IPS DF 19.7 (cell line): ENCODE results near the gene C1QTNF3.
"Not testable (repeated sequence)": the region's sequence is repeated elsewhere in the genome, so short reads cannot be mapped to it uniquely, and the experiment has no call there.

Experiments used
- DNase-seq: peaks from one replicate; pipeline ENCODE4 v3.0.0-alpha.2; 2013; ENCODE audit warnings: low read depth, low spot score

C1QTNF3 gene

GRCh38 chr5:34022121-34022705 is 20.8 kb downstream of the C1QTNF3 start:
- DNase-seq = no peak

GRCh38 chr5:34021334-34021733 is 21.7 kb downstream of the C1QTNF3 start:
- DNase-seq = no peak

GRCh38 chr5:34020726-34021125 is 22.3 kb downstream of the C1QTNF3 start:
- DNase-seq = no peak

GRCh38 chr5:34017254-34017653 is 25.8 kb downstream of the C1QTNF3 start:
- no peak for DNase-seq

GRCh38 chr5:34016750-34017149 is 26.3 kb downstream of the C1QTNF3 start:
- DNase-seq = no peak

GRCh38 chr5:34016222-34016621 is 26.8 kb downstream of the C1QTNF3 start:
- no peak for DNase-seq

GRCh38 chr5:34015120-34015822 is 27.7 kb downstream of the C1QTNF3 start:
- DNase-seq = no peak

GRCh38 chr5:34014626-34015025 is 28.4 kb downstream of the C1QTNF3 start:
- DNase-seq = no peak

- no peak for DNase-seq
Observed at GRCh38 chr5:34013547-34013946, 29.5 kb downstream of the C1QTNF3 start.

GRCh38 chr5:34012791-34013190 is 30.2 kb downstream of the C1QTNF3 start:
- no peak for DNase-seq

GRCh38 chr5:34011536-34011935 is 31.5 kb downstream of the C1QTNF3 start:
- DNase-seq = no peak

GRCh38 chr5:34010146-34010545 is 32.9 kb downstream of the C1QTNF3 start:
- DNase-seq = not testable (repeated sequence)

GRCh38 chr5:34009610-34010009 is 33.4 kb downstream of the C1QTNF3 start:
- DNase-seq = no peak

GRCh38 chr5:34008802-34009201 is 34.2 kb downstream of the C1QTNF3 start:
- no peak for DNase-seq

GRCh38 chr5:34007621-34008600 is 35.1 kb downstream of the C1QTNF3 start, which contains the start of gene AMACR:
Gene AMACR, minus strand, starts transcription at chr5:34008050. Its CDS starts 31 bp downstream, at chr5:34008019.
- DNase-seq = peak; percentile 47

- no peak for DNase-seq
Observed at GRCh38 chr5:34007201-34007620, 35.8 kb downstream of the C1QTNF3 start.

- no peak for DNase-seq
Observed at GRCh38 chr5:34005681-34006080, 37.3 kb downstream of the C1QTNF3 start.

- DNase-seq = no peak
Observed at GRCh38 chr5:34005211-34005610, 37.8 kb downstream of the C1QTNF3 start.

- no peak for DNase-seq
Observed at GRCh38 chr5:34003941-34004340, 39.1 kb downstream of the C1QTNF3 start.

GRCh38 chr5:34002629-34003328 is 40.2 kb downstream of the C1QTNF3 start:
- no peak for DNase-seq

- DNase-seq = no peak
Observed at GRCh38 chr5:34001241-34001841, 41.7 kb downstream of the C1QTNF3 start.
